ENCODE measurements around the gene PLEKHG2.

The PLEKHG2 gene

DNA sequence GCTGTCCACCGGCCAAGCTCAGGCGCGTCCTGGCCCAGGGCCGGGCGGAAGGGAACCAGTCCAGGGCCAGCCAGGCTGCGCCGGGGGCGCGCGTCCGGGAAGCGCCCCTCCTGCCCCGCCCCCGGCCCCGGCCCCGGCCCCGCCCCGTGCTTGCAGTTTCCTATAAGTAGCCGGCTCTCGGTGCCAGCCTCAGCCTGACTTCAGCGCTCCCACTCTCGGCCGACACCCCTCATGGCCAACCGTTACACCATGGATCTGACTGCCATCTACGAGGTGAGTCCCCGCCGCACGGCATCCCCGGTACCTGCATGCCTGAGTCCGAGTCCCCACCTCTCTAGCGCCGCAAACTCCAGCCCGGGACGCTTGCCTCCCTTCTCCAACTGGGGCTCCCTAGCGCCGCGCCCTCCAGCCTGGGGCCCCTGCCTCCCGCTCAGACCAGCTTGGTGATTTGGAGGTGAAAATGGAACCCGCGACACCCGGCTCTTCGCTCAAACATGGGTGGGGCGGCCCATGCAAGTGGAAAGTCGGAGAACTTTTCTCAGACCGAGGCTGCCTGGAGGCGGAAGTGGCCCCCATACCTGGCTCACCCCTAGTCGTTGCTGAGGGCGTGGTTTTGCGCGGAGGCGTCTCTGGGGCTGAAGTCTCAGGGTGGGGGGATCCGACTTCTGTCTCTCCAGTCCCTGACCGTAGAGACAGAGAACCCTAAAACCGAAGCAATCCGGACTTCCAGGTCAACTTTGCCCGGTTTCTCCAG, 5.6 kb upstream of the PLEKHG2 start, which contains the start of gene ZFP36:
ZFP36 (plus strand) TSS at position 192 of the 754 bp plus-strand sequence; CDS start at position 250, 58 bp downstream.
- DNase-seq (ENCODE audit: low spot score): no peak

DNA sequence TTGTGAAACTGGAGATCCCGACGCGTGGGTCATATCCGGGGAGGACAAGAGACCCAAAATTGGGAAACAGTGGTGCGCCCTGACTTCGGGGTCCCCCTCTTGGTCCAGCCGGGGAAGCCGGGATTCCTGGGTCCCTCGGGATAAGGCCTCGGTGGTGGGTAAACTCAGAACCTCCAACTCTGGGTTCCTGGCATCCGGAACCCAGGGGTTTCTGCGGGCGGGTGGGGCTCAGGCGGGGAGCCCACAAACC, 5.1 kb upstream of the PLEKHG2 start:
- no peak for DNase-seq (ENCODE audit: low spot score)

- DNase-seq (ENCODE audit: low spot score): no peak
Observed at GRCh38 chr19:39407660-39408391, 4.6 kb upstream of the PLEKHG2 start.

- DNase-seq (ENCODE audit: low spot score): no peak
Observed at GRCh38 chr19:39408392-39409207, 3.9 kb upstream of the PLEKHG2 start.

DNA sequence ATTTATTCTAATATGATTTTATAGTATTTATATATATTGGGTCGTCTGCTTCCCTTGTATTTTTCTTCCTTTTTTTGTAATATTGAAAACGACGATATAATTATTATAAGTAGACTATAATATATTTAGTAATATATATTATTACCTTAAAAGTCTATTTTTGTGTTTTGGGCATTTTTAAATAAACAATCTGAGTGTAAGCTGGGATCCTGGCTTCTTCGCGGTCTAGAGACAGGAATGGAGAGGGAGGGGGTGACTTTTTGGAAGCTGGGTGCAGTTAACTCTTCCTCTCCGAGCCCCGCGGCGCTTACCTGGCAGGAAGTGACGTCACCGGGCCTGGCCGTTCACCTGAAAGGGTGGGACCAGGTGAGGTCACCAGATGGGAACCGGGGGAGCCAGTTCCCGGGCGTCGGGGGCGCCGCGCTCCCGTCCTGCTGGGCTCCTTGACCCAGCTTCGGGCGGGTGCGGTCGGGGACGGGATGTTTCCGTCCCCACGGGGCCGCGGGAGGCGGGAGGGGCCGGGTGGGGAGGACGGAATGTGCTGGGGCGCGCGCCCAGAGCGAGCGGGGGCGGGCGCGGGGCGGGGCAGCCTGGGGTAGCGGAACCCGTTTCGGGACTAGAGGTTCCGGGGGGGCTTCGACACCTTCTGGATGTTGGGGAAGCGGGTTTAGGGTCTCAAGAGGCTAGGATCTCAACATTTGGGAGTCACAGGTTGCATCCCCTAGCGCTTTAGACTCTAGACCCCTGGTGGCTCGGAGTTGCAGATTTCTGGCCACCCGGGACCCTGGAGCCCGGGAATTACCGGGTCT, 3.1 kb upstream of the PLEKHG2 start:
- DNase-seq (ENCODE audit: low spot score): no peak

GRCh38 chr19:39410017-39410830, 2.2 kb upstream of the PLEKHG2 start:
- no peak for DNase-seq (ENCODE audit: low spot score)

DNA sequence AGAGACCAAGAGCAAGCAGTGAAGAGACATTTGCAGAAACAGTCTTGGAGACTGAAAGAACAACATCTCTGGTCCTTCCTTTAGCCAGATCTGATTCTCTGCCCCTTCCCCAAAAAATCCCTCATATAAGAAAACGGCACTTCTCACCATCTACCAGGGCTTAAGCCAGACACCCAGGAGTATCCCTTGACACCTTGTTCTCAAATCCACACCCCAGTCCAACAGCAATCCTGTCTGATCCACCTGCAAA, 1.7 kb upstream of the PLEKHG2 start:
- no peak for DNase-seq (ENCODE audit: low spot score)

DNA sequence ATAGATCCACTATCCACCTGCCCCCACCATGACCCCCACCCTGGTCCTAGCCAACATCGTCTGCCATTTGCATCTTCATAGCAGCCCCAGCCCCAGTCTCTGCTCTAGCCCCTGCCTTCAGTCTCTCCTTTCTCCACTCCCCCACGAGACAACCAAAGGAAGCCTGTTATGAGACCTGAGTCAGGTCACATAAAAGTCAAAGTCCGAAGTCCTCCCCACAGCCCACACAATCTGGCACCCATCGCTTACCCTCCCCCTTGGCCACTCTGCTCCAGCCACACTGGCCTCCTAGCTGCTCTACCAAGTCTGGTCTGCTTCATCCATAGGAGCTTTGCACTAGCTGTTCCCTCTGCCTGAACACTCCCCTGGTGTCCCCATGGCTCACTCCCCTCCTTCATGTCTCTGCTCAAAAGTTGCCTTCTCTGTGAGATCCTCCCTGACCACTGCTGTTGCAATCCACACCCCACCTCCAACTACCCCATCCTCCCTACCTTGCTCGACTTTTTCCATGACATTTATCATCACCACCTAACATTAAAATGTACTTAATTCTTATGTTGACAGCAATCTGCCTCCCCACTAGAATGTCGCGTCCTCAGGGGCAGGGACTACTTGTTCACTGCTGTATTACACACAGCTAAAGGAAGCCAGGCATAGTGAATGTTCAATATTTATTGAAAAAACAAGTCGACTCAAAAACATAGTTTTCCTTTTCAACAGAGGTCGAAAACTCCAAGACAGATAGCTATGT, 1.2 kb upstream of the PLEKHG2 start:
- no peak for DNase-seq (ENCODE audit: low spot score)

GRCh38 chr19:39411832-39412099, 703 bp upstream of the PLEKHG2 start:
- DNase-seq (ENCODE audit: low spot score): peak; percentile 92

- DNase-seq (ENCODE audit: low spot score): no peak
Observed at GRCh38 chr19:39412867-39413271, 400 bp downstream of the PLEKHG2 start.

DNA sequence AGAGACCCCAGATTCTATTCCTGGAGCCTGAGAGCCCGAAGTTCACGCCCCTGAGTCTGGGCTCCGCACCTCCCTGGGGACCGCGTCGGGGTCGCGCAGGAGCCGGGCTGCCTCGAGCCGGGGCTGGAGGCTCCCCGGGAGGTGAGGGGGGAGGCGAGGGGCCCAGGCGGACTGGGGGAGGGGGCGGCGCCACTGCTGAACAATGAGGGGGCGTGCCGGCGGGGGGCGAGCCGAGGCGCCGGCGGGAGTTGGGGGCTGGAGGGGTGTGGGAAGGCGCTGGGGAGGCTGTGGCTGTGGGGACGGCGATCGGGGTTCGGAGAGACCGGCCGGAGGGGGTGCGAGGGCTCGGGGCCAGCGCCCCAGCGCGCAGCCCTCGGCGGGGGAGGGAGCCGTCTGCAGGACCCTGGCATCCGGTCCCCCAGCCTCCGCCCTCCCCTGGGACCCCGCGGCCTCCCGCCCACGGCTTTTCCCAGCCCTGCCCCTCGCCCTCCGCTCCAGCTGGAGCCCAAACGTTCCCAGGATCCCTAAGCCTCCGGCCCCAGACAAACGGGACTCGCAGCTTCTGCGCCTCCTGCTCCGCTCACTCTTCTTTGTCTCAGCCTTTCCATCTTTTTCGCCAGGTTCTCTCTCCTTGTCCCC, 922 bp downstream of the PLEKHG2 start:
- peak; percentile 63 for DNase-seq (ENCODE audit: low spot score)

DNA sequence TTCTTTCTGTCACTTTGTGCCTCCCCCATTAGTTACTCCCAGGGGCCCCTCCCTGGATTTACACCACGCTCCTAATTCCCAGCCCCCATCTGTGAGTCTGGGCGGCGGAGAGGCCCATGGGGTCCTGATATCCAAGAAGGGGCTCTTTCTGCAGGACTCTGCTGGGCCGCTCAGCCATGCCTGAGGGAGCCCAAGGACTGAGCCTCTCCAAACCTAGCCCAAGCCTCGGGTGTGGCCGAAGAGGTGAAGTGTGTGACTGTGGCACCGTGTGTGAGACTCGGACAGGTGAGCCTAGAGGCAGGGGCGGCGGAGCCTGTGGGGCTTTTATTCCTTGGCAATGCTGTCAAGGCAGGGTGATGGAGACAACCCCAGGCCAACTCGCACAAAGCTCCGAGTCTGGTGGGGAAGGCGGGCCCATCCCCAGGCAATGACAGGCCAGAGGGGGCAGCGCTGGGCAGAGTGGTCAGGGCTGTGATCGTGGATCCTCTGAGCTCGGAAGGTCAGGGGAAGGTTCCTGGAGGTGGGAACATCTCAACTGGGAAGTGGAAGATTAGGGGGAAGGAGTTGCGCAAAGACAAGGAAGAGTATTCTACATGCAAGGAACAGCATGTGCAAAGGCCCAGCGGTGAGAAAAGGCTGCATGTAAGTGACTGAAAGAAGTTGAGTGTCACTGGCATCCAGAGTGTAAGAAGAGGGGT, 1.6 kb downstream of the PLEKHG2 start:
- DNase-seq (ENCODE audit: low spot score): no peak

GRCh38 chr19:39415111-39416046, 2.9 kb downstream of the PLEKHG2 start:
- no peak for DNase-seq (ENCODE audit: low spot score)

- no peak for DNase-seq (ENCODE audit: low spot score)
Observed at GRCh38 chr19:39416152-39417120, 4.0 kb downstream of the PLEKHG2 start.

DNA sequence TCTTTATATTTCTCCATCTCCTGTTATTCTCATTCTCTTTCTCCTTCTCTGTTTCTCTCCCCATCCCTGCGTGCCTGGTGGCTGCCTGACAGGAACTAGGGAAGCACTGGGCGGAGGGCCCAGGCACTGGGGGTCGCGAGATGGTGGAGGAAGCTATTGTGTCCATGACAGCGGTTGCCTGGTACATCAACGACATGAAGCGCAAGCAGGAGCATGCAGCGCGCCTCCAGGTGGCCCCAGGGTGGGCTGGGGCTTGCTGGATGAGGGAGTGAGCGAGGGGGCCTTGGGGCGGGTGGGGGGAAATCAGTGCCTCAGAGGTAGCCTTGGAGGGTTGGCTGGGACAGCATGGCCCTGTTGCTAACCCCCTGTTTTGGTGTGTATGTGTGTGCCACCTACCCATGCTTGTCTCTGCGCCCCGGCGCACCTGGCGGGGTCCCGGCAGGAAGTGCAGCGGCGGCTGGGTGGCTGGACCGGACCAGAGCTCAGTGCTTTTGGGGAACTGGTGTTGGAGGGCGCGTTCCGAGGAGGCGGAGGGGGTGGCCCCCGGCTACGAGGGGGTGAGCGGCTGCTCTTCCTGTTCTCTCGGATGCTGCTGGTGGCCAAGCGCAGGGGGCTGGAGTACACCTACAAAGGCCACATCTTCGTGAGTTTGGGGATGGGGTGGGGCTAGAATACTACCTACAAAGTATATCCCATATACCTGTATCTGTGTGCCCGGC, 5.2 kb downstream of the PLEKHG2 start:
- no peak for DNase-seq (ENCODE audit: low spot score)

DNA sequence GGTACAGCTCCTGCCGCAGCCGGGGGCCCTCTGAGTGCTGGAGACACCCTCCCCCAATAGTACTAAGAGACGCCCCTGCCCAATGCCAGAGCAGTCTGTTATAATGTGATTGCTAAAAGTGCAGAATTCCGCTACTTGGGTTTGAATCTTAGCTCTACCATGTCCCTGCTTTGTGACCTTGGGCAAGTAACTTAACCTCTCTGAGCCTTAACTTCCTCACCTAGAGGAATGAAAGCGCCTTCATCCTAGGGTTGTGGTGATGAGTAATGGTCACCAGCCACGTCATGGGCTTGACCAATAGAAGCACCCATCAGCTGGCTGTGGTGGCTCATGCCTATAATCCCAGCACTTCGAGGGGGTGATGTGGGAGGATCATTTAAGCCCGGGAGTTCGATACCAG, 6.5 kb downstream of the PLEKHG2 start:
- no peak for DNase-seq (ENCODE audit: low spot score)
